ENCODE results near the gene TYW3. TPM values are rescaled to one million over a fixed set of nuclear protein-coding genes. Genes with fewer than 3 reads are reported as not detected.

The TYW3 gene
- total RNA-seq, 4 donors from 2014 or later = 0.80 to 11.2 (median 8.3) TPM

DNA sequence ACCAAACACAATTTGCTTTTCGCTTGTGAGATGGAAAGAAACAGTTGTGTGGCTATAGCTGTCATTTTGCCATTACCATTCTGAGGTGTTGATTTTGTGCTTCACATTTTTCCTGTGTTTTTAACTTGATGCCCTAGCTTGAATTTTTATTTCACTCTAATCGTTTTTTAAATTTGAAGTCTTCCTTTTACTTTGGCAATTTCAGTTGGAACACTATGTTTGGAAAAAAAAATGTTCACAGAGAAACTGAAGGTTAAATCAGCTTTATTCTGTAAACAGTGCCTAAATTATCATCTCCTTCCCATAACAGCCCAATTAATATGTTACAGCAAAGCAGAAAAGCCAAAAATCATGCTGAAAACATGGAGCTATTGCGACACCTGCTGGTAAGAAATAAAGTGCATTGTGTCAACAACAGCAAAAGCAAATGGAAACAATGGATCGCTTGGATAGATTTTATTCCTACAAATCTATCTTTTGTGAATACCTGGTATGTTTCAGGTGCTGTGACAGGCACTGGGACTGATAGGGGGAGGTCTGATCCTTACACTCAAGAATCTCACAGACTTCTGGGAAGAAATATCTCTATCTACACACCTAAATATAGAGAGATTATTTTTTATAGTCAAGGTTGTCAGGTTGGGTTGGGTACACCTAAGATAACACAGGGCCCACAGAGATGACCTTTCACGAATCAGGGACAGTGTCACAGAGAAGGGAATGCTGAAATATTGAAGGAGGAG, 43.2 kb upstream of the TYW3 start:
- Histone ChIP-seq H3K4me1 (peaks cover 0 to 3% (median 0%) of the 10 kb centered on the region in 4 donors), H3K27me3 (no peaks in the 10 kb centered on the region), H3K9me3 (no peaks in the 10 kb centered on the region), H3K27ac (no peak overlapping the region), H3K36me3 (no peaks in the 10 kb centered on the region), H3K4me3 (no peak overlapping the region)
- WGBS, 2 donors (ENCODE audit: low coverage in 1 of 2) = 17 to 28% methylated on average over 4 to 5 of the region's 5 CpGs
- DNase-seq = peak; percentile 15
- TF ChIP-seq, protein P1, sequence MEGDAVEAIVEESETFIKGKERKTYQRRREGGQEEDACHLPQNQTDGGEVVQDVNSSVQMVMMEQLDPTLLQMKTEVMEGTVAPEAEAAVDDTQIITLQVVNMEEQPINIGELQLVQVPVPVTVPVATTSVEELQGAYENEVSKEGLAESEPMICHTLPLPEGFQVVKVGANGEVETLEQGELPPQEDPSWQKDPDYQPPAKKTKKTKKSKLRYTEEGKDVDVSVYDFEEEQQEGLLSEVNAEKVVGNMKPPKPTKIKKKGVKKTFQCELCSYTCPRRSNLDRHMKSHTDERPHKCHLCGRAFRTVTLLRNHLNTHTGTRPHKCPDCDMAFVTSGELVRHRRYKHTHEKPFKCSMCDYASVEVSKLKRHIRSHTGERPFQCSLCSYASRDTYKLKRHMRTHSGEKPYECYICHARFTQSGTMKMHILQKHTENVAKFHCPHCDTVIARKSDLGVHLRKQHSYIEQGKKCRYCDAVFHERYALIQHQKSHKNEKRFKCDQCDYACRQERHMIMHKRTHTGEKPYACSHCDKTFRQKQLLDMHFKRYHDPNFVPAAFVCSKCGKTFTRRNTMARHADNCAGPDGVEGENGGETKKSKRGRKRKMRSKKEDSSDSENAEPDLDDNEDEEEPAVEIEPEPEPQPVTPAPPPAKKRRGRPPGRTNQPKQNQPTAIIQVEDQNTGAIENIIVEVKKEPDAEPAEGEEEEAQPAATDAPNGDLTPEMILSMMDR (IDR thresholded peaks at IDR 0.05) = peak; percentile 66 to 83 (median 79)
- TF ChIP-seq POLR2A (IDR thresholded peaks at IDR 0.05) = no peak
- intact Hi-C loops (cut with DNase I; ENCODE audit: low total_unique reads) (loop anchor here (5.0 kb wide), 1 partner anchor 438 kb away; no protein-coding TSS in a partner anchor), in situ Hi-C loops (cut with MboI; ENCODE audit: low pct_ligation_motif_present in 1 of 4, low pct_unique_long_range_greater_than_20kb in 1 of 4, low sequenced_read_pairs in 3 of 4) (no loop called here)

DNA sequence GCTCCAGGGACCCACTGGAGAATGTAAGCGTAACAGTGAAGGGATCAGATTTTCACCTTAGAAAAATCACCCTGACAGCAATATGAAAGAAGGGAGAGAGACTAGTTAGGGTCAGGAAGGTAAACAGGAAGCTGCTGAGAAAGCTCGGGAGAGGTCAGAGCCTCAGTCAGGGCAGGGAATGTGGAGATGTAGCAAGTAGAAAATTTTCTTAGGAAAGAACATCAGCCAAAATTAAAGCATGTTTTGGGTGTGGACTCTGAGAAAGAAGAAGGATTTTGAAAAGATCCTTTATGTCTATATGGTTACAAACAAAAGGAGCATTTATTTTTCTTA, 42.6 kb upstream of the TYW3 start:
- no peak for TF ChIP-seq POLR2A (IDR thresholded peaks at IDR 0.05)
- TF ChIP-seq EP300 (IDR thresholded peaks at IDR 0.05; ENCODE audit: low read depth) = no peak
- TF ChIP-seq, protein P1 (IDR thresholded peaks at IDR 0.05) = no peak
- TF ChIP-seq POLR2AphosphoS5 (IDR thresholded peaks at IDR 0.05) = no peak
- Histone ChIP-seq H3K9me3 (no peaks in the 10 kb centered on the region), H3K4me3 (no peak overlapping the region), H3K27ac (no peak overlapping the region), H3K27me3 (no peaks in the 10 kb centered on the region), H3K36me3 (no peaks in the 10 kb centered on the region), H3K4me1 (peaks cover 0 to 3% (median 0%) of the 10 kb centered on the region in 4 donors)
- intact Hi-C loops (cut with DNase I; ENCODE audit: low total_unique reads) (loop anchor here (5.0 kb wide), 1 partner anchor 437 kb away; no protein-coding TSS in a partner anchor), in situ Hi-C loops (cut with MboI; ENCODE audit: low pct_ligation_motif_present in 1 of 4, low pct_unique_long_range_greater_than_20kb in 1 of 4, low sequenced_read_pairs in 3 of 4) (no loop called here)
- no peak for DNase-seq
- 0 to 6% methylated on average over 2 of the region's 2 CpGs for WGBS, 2 donors (ENCODE audit: low coverage in 1 of 2)

DNA sequence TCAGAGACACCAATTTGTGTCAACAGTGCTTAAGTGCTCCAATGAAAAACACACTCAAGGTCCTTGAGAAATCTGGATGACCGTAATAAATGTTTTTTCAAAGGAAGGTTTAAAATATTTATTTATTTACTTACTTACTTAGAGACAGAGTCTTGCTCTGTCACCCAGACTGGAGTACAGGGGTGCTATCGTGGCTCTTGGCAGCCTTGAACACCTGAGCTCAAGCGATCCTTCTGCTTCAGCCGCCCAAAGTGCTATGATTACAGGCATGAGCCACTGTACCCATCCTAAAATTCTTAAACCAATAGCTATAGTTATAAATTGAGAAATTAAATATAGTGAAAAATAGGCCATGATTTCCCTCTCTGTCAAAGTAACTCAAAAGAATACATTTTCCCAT, 42.0 kb upstream of the TYW3 start:
- Histone ChIP-seq H3K27ac (no peak overlapping the region), H3K4me1 (peaks cover 0 to 3% (median 0%) of the 10 kb centered on the region in 4 donors), H3K27me3 (no peaks in the 10 kb centered on the region), H3K36me3 (no peaks in the 10 kb centered on the region), H3K4me3 (no peak overlapping the region), H3K9me3 (no peaks in the 10 kb centered on the region)
- intact Hi-C loops (cut with DNase I; ENCODE audit: low total_unique reads) = loop anchor here (5.0 kb wide), 1 partner anchor 436 kb away; no protein-coding TSS in a partner anchor
- TF ChIP-seq POLR2AphosphoS5 (IDR thresholded peaks at IDR 0.05) (no peak), EP300 (IDR thresholded peaks at IDR 0.05; ENCODE audit: low read depth) (no peak), POLR2A (IDR thresholded peaks at IDR 0.05) (no peak)
- TF ChIP-seq, protein P1 (IDR thresholded peaks at IDR 0.05) = no peak
- no peak for DNase-seq
- 72 to 89% methylated on average over 4 of the region's 4 CpGs for WGBS, 2 donors (ENCODE audit: low coverage in 1 of 2)
- in situ Hi-C loops (cut with MboI; ENCODE audit: low pct_ligation_motif_present in 1 of 4, low pct_unique_long_range_greater_than_20kb in 1 of 4, low sequenced_read_pairs in 3 of 4) = no loop called here

DNA sequence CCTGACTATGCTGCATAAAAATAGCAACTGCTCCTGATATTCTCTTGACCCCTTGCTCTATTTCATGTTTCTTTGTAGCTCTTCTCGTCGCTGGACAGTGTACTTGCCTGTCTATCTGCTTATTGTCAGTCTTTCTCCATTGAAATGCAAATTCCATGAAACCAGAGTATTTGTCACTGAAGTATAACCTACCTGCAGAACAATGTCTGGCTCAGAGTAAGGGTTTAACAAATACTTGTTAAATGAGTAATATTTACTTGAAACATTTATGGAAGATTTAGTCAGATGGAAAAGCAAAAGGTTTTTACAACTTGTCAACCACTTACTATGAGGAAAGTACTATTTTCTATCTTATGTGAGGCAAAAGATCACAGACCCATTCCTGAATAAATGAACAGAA, 39.5 kb upstream of the TYW3 start:
- intact Hi-C loops (cut with DNase I; ENCODE audit: low total_unique reads) = loop anchor here (5.0 kb wide), 1 partner anchor 434 kb away; no protein-coding TSS in a partner anchor
- in situ Hi-C loops (cut with MboI; ENCODE audit: low pct_ligation_motif_present in 1 of 4, low pct_unique_long_range_greater_than_20kb in 1 of 4, low sequenced_read_pairs in 3 of 4) = no loop called here
- H3K9me3 ChIP-seq = no peaks in the 10 kb centered on the region
- no peaks in the 10 kb centered on the region for H3K27me3 ChIP-seq
- H3K36me3 ChIP-seq = no peaks in the 10 kb centered on the region
- H3K4me1 ChIP-seq = peaks cover 0 to 3% (median 0%) of the 10 kb centered on the region in 4 donors
- H3K27ac ChIP-seq = no peak overlapping the region
- H3K4me3 ChIP-seq = no peak overlapping the region
- 77 to 86% methylated on average over 2 of the region's 2 CpGs for WGBS, 2 donors (ENCODE audit: low coverage in 1 of 2)
- TF ChIP-seq, protein P1 (IDR thresholded peaks at IDR 0.05) = no peak
- TF ChIP-seq POLR2AphosphoS5 (IDR thresholded peaks at IDR 0.05) (no peak), EP300 (IDR thresholded peaks at IDR 0.05; ENCODE audit: low read depth) (no peak), POLR2A (IDR thresholded peaks at IDR 0.05) (no peak)
- DNase-seq = no peak
